ENCODE data around the gene HDAC6.

- TF ChIP-seq YY1 (IDR thresholded peaks at IDR 0.05; ENCODE audit: insufficient read depth, insufficient read length) (no peak), ZNF274 (IDR thresholded peaks at IDR 0.05; ENCODE audit: low read depth, low read length) (no peak)
Measured at GRCh38 chrX:48852857-48853256, 51.0 kb downstream of the HDAC6 start.

Data from NT2/D1 (cell line).